ENCODE measurements around the gene TMEM117. TPM values are rescaled to one million over a fixed set of nuclear protein-coding genes. Genes with fewer than 3 reads are reported as not detected.
"Not testable (repeated sequence)": the region's sequence is repeated elsewhere in the genome, so short reads cannot be mapped to it uniquely, and the experiment has no call there.

Gene TMEM117
- total and polyA plus RNA-seq, 2 donors from 2014 or later, result 5.9 to 6.0 TPM

- no peaks in the 10 kb centered on the region for H3K4me1 ChIP-seq (ENCODE audit: control insufficient read depth in 2 of 3, insufficient read depth in 2 of 3, low read depth in 1 of 3, low read length in 3 of 3)
- H3K9ac ChIP-seq (ENCODE audit: low read length in 3 of 3), result no peak overlapping the region
- no peak for DNase-seq
- TF ChIP-seq CTCF (IDR thresholded peaks at IDR 0.05; ENCODE audit: borderline replicate concordance, extremely low read depth, insufficient read depth), result no peak
- intact Hi-C loops (cut with DNase I), result no loop called here
- no peaks in the 10 kb centered on the region for H3K9me3 ChIP-seq (ENCODE audit: control insufficient read depth in 2 of 3, insufficient read depth in 1 of 3, low read length in 3 of 3)
- no peak overlapping the region for H3K4me3 ChIP-seq (ENCODE audit: low read length in 3 of 3)
- no peak for FAIRE-seq
- no peaks in the 10 kb centered on the region for H3K36me3 ChIP-seq (ENCODE audit: control insufficient read depth in 2 of 3, insufficient read depth in 3 of 3, low read length in 3 of 3)
- H3K27ac ChIP-seq (ENCODE audit: low read depth in 2 of 2, low read length in 2 of 2), result no peak overlapping the region
- no peaks in the 10 kb centered on the region for H3K27me3 ChIP-seq (ENCODE audit: control insufficient read depth, insufficient read depth, low read length)
Observed at GRCh38 chr12:44184499-44185206, 348.8 kb downstream of the TMEM117 start.

GRCh38 chr12:44193281-44193680 is 357.4 kb downstream of the TMEM117 start:
- Histone ChIP-seq H3K9me3 (ENCODE audit: control insufficient read depth in 2 of 3, insufficient read depth in 1 of 3, low read length in 3 of 3) (no peaks in the 10 kb centered on the region), H3K4me3 (ENCODE audit: low read length in 3 of 3) (no peak overlapping the region), H3K9ac (ENCODE audit: low read length in 3 of 3) (no peak overlapping the region), H3K36me3 (ENCODE audit: control insufficient read depth in 2 of 3, insufficient read depth in 3 of 3, low read length in 3 of 3) (no peaks in the 10 kb centered on the region), H3K27me3 (ENCODE audit: control insufficient read depth, insufficient read depth, low read length) (no peaks in the 10 kb centered on the region), H3K4me1 (ENCODE audit: control insufficient read depth in 2 of 3, insufficient read depth in 2 of 3, low read depth in 1 of 3, low read length in 3 of 3) (no peaks in the 10 kb centered on the region), H3K27ac (ENCODE audit: low read depth in 2 of 2, low read length in 2 of 2) (no peak overlapping the region)
- FAIRE-seq (no peak), DNase-seq (no peak)
- intact Hi-C loops (cut with DNase I), result no loop called here
- TF ChIP-seq CTCF (IDR thresholded peaks at IDR 0.05; ENCODE audit: borderline replicate concordance, extremely low read depth, insufficient read depth), result no peak

- H3K36me3 ChIP-seq (ENCODE audit: control insufficient read depth in 2 of 3, insufficient read depth in 3 of 3, low read length in 3 of 3); H3K27ac ChIP-seq (ENCODE audit: low read depth in 2 of 2, low read length in 2 of 2); H3K9me3 ChIP-seq (ENCODE audit: control insufficient read depth in 2 of 3, insufficient read depth in 1 of 3, low read length in 3 of 3); H3K9ac ChIP-seq (ENCODE audit: low read length in 3 of 3); H3K4me3 ChIP-seq (ENCODE audit: low read length in 3 of 3); intact Hi-C loops (cut with DNase I); DNase-seq; H3K27me3 ChIP-seq (ENCODE audit: control insufficient read depth, insufficient read depth, low read length); FAIRE-seq; H3K4me1 ChIP-seq (ENCODE audit: control insufficient read depth in 2 of 3, insufficient read depth in 2 of 3, low read depth in 1 of 3, low read length in 3 of 3): not testable (repeated sequence)
Observed at GRCh38 chr12:44195719-44196118, 359.8 kb downstream of the TMEM117 start.

- no peak for FAIRE-seq
Observed at GRCh38 chr12:44206045-44206444, 370.2 kb downstream of the TMEM117 start.

More at GRCh38 chr12:44206045-44206444, 370.2 kb downstream of the TMEM117 start:
- H3K27ac ChIP-seq (ENCODE audit: low read depth in 2 of 2, low read length in 2 of 2), result no peak overlapping the region
- no peak for TF ChIP-seq CTCF (IDR thresholded peaks at IDR 0.05; ENCODE audit: borderline replicate concordance, extremely low read depth, insufficient read depth)
- intact Hi-C loops (cut with DNase I), result no loop called here
- no peak for DNase-seq
- H3K27me3 ChIP-seq (ENCODE audit: control insufficient read depth, insufficient read depth, low read length), result no peaks in the 10 kb centered on the region
- H3K9me3 ChIP-seq (ENCODE audit: control insufficient read depth in 2 of 3, insufficient read depth in 1 of 3, low read length in 3 of 3), result no peaks in the 10 kb centered on the region
- no peak overlapping the region for H3K9ac ChIP-seq (ENCODE audit: low read length in 3 of 3)
- H3K4me1 ChIP-seq (ENCODE audit: control insufficient read depth in 2 of 3, insufficient read depth in 2 of 3, low read depth in 1 of 3, low read length in 3 of 3), result no peaks in the 10 kb centered on the region
- H3K4me3 ChIP-seq (ENCODE audit: low read length in 3 of 3), result no peak overlapping the region
- no peaks in the 10 kb centered on the region for H3K36me3 ChIP-seq (ENCODE audit: control insufficient read depth in 2 of 3, insufficient read depth in 3 of 3, low read length in 3 of 3)

Measured in kidney (tissue), 14 donors.